ENCODE data around the gene DUSP11.
A peak's percentile ranks its signal among the peaks of the same experiment; 100 is the strongest.
"Not testable (repeated sequence)": the region's sequence is repeated elsewhere in the genome, so short reads cannot be mapped to it uniquely, and the experiment has no call there.

DUSP11 gene

DNA sequence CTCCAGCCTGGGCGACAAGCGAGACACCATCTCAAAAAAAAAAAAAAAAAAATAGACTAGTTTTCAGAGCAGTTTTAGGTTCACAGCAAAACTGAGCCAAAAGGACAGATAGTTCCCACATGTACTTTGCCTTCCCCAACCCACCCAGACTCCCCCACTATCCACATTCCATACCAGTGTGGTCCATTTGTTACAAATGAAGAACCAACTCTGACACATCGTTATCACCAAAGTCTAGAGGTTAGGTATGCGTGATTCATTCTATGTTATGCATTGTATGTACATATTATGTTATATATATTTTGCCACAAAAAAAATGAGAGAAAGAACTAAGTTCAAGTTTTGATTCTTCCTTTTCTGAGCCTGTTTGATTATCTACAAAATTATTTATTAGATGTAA is 3.5 kb downstream of the DUSP11 start:
- no peak for DNase-seq

DNA sequence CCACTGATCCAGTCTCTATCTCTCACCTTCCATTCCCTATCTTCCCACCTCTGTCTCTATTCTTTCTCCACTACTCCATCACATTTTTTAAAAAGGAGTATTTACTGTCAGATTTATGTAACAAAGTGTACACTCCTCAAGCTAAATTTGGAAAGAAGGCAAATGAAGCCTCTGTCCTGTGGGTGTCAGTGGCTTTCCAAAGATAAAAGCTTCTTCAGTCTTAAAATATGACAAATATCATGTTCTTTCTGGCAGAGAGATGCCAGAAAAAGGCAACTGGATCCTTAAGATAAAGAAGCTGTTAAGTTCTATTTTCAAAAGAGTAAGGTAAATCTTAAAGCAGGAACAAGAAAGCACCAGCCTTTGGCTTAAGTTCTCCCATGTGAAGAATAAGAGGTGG is 7.1 kb downstream of the DUSP11 start:
- peak in 1 of 56 donors; percentile 5 for DNase-seq

DNA sequence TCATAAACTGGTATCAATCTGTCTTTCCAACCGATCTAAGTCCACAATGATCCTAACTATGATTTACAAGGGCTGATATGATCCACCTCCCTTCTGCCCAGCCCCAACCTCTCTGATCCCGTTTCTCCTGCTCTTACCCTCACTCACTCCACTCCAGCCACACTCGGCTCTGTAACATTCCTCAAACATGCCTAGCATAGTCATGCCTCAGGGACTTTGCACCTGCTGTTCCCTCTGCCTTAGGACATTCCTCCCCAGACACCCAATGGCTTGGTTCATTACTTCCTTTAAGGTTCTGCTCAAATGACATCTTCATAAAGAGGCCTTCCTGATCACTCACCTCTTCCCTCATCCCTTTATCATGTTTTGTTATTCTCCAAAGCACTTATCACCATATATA is 9.2 kb downstream of the DUSP11 start:
- no peak for DNase-seq

DNA sequence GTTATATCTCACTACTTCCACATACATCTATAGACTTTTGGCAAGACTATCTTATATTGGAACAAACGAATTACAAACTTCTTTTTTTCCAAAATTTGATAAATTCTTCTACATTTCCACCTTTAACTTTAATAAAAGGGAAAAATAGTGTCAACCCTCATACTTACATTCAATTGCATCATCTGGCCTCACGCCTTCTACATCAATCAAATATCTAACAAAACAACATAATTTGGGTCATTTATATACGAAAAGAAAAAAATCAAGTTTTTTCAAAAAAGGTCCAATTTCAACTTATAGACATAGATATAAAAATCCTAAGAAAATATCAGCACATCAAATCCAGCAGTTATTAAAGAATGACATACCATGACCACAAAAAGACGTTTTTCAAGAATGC is 12.9 kb downstream of the DUSP11 start:
- DNase-seq = no peak

DNA sequence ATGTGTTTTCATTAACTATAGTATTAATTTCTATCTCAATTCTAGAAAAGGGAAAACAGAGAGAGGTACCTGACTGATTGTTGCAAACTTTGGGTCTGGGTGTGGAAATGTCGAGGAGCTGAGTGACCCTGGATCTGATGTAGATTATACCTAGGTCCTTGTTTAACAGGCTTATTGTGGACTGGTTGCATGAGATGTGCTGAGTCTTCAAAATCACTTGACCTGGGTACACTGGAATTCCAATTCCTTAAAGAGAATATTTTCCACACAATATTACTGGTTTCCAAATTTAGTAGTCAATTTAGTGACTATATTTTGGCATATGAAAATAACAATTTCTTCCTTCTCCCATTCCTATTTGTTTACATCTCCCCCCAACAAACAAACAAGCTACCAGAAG is 13.6 kb downstream of the DUSP11 start:
- no peak for DNase-seq

DNA sequence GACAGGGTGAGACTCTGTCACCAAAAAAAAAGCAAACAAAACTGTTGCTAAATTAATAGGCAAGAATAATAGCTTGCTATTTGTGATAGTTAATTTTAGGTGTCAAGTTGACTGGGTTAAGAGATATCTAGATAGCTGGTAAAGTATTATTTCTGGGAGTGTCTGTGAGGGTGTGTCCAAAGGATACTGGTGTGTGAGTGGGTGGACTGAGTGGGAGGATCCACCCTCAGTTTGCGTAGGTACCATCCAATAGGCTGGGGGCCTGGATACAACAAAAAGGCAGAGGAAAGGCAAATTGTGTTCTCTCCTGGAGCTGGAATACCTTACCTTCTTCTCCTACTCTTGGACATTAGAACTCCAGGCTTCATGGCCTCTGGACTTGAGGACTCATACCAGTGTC is 15.0 kb downstream of the DUSP11 start:
- no peak for DNase-seq

DNA sequence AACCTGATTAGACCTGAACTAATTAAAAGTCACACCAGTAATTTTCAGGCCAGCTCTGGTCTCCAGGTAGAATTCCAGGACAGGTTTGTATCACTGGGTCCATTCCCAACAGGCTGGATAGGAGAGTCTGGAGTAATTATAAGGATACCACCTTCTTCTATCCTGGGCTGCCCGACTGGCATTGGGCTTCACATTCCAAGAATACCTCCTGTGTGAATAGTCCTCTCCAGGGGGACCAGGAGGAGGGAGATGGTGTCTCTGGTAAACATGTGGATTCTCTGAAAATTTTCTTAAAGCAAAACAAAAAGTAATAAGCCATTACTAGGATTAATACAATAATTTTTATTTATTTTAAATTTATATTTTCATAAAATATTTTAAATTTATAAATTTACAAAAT is 17.3 kb downstream of the DUSP11 start:
- no peak for DNase-seq

DNA sequence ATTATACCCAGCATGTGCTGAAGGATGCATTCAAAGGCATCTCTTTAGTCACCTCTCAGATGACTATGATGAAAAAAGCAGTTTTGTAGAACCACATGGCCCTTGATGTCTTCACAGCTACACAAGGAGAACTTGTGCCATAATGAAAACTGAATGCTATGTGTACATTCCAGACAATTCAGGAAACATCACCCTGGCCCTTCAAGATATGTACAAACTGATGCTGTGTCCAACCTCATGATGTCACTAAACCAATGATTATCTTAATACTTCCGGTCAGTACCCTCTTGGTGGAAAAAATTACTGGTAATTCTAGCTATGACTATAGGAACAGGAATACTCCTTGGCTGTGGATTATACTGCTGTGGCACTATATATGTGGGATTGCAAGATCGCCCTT is 20.0 kb downstream of the DUSP11 start:
- no peak for DNase-seq

DNA sequence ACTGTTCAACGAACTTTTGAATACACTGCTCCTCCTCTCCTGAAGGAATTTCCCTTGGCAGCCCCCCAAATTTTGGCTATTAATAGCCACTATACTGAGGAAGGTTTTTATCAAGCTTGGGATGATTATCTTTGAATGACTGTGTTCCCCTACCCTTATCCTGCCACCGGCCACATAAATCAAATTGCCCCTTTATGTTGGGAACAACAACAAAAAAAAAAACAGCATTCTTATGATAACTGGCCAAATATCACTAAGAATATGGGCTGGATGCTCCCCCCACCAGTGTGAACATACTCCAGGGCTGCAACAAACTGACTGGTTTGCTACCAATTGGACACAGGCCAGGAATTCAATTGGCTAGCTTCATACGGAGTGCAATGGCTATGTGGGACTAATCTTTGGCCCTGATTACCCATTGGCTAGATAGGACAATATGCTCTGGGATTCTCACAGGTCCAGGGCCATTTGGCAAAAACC is 20.6 kb downstream of the DUSP11 start:
- DNase-seq = peak in 1 of 56 donors; percentile 20

DNA sequence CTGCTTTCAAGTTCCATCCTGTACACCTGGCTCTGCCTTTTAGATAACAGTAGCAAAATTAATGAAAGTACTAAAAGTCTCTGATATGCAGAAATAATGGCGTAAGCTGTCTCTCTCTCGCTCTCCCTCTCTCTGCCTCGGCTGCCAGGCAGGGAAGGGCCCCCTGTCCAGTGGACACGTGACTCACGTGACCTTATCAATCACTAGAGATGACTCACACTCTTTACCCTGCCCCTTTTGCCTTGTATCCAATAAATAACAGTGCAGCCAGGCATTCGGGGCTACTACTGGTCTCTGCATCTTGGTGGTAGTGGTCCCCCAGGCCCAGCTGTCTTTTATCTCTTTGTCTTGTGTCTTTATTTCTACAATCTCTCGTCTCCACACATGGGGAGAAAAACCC is 25.6 kb downstream of the DUSP11 start:
- DNase-seq = not testable (repeated sequence)

DNA sequence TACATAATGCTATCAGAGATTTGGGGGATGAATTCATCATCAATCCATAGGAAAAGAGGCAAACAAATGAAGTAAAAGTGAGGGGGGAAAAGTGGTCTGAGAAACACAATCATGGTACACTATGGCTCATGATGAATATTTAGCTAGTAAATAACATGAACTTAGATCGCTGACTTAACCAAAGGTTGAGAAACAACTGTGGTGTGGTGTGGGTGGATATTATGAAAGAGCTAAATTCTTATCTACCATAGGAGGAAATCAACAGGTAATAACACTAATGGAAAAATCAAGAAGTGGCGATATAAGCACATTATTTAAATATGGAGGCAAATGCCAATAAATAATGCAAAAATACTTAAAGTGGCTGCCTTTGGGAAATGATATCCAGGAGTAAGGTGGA is 30.6 kb downstream of the DUSP11 start:
- no peak for DNase-seq

DNA sequence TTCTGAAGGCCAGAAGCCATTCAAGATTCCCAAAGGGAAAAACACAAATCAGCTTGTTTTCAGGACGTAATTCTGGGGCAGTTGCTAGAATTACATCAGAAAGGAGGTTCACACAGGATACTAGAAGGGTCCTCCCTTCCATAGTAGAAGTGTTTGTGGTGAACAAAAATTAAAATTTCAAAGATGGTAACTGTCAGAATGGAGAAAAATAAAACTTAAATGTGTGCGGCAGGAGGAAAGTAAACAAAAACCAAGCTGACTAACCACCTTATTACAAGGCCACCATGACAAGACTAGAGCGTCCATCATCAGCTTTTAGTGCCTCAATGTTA is 33.1 kb downstream of the DUSP11 start:
- no peak for DNase-seq

DNA sequence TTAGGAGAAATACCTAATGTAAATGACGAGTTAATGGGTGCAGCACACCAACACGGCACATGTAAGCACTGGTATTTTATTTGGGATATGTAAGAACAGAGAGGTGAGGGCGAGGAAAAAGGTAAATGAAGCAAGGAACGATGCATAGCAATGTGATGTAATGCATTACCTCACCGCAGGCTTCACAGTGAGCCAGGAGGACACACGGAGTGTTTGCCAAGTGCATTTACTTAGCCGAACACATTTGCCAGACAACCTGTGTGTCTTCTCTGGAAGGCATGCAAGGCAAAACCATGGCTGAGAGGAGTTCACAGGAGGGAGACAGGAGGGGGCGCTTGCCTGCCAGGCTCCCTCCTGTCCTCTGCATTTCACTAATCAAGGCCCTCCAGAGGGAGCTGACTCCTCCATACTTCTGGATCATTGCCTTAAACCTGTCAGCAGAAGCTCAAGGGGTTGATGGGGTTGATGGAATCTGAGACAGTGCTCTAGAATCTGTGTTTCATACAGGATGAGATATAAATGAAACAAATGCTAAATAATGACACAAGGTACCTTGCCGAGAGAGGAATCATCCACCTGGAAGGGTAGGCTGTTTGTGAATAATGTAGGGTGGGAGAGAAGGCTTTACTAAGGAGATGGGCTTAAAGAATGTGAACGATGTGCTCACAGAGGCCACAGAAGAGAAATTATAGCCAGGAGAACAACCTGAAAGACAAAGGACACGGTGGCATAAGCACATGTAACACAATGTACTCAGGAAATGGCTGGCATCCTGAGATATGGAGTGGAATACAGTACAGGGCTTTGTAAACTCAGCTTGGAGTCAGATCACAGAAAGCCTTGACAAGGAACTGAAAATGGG is 33.7 kb downstream of the DUSP11 start:
- DNase-seq = no peak

DNA sequence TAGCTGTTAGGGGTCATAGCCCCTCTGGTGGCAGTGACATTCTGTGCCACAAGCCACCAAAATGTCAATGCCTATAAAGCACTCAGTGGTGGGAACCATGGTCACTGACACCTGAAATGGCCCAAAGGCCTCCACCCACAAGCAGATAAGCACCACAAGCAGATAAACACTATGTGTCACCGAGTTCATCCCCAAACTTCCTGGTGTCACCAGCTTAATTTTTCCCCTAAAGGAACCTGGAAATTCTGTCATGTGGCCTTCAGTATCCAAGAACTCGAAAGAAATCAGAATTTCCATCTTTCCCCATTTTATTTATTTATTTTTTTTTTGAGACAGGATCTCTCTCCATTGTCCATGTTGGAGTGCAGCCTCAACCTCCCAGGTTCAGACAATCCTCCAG is 39.1 kb downstream of the DUSP11 start:
- DNase-seq = no peak

DNA sequence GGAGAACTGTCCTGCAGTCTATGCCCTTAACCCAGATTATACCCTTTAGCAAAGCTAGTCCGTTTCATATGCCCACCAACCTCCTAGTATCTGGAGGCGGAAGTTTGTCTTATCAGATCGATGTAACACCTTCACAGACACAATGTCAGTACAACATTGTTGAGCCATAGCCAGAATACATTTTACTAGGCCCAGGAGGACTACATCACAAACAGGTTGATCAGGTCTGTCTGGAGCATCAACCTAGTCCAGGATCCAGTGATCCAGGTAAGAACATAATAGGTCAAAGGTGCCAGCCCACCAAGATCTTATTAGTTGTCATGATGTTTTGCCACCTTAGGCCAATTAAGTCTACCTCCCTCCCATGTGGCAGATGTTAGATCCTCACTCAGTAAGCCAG is 40.8 kb downstream of the DUSP11 start:
- DNase-seq = no peak

DNA sequence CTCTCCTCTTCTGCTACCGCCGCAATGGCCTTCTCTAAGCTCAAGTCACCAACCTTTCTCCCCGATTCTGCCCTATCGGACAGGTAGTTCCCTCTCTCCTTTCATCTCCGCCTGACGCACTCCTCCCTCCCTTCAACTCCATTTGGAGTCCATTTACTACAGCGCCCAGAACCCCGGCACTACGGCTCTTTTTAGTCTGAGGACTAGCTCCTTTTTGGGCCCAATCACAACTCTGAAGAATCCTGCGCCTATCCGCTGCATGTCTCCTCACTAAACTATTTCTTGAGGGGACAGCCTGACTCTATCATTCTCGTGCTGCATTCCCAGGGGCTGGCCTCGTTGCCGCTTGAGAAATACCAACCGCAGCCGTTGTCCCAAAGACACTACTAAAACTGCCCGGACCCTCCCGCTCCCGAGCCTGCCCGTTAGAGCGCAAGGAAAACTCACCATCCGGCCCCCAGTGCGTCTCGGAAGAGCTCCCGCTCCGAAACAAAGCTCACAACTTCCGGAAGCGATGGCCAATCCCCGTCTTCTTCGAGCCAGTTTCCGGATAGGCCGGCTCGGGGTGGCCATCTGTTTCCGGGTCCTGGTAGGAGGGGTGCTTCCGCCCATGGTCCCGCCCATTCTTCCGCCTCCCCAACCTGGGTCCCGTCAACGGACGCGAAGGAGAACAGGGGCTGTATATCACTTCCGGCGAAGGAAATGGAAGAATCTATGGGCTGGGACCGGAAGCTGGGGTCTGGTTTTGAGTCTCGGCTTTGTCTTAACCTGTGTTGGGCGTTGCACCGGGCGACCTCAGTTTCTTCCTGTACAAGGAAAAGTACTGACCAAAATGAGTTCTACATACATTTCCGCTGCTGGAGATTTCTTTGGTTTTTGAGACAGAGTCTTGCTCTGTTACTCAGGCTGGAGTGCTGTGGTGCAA is 42.8 kb downstream of the DUSP11 start, which contains the start of gene TPRKB:
TPRKB (minus strand) TSS at position 491 of the 925 bp plus-strand sequence. CDS start 2,776 bp downstream, outside the sequence.
- DNase-seq = peak; percentile 40 to 98 (median 92)

DNA sequence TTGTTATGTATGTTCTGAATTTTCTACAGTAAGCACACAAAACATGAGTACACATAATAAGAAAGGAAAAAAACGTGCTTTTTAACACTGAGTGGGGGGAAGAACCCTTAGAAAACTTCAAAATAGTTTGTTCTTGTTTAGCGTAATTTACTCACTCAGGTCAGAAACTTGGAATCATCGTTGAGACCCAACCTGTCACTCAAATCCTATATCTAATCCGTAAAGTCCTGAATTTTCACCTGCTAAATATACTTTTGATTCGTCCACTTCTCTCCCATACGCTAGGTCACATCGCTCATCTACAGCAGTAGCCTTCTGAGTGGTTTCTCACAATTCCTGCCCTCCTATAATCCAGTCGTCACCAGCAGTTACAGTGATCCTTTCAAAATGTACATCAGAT is 43.5 kb downstream of the DUSP11 start:
- no peak for DNase-seq

DNA sequence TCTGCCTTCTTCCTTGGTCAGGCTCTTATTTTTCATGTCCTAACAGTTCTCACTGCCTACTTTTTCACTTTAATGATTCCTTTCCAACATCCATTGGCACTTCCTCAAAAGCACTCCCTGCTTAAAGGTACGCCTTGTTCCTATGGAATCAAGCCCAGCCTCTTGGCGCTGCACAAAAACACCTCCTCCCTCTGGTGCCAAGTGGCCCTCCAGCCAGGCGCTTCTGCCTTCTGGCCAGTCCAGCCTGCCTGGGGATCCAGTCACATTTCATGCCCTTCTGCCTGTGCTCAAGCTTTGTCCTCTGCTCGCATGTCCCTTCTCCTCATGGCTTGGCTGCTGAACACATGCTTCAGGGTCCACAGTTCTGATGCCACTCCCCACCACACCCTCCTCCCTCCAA is 49.1 kb downstream of the DUSP11 start:
- peak in 3 of 56 donors; percentile 3 to 16 (median 10) for DNase-seq

DNA sequence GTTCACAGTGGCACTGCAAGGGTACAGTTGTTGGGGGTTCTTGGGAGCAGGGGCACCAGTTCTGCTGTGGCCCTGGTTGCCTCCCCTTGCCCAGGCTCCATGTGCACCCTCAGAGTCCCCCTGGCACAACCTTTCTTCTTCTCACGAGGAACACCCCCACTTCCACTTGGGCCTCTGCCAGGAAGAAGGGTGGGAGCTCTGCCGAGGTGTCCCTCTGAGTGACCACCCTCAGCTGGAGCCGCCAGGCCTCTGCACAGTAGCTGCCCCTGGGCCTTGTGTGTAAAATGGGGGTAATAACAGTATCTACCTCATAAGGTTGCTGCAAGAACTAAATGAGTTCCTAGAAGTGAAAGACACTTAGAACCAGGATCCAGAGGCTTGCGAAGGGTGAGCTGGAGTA is 51.2 kb downstream of the DUSP11 start:
- DNase-seq = no peak

DNA sequence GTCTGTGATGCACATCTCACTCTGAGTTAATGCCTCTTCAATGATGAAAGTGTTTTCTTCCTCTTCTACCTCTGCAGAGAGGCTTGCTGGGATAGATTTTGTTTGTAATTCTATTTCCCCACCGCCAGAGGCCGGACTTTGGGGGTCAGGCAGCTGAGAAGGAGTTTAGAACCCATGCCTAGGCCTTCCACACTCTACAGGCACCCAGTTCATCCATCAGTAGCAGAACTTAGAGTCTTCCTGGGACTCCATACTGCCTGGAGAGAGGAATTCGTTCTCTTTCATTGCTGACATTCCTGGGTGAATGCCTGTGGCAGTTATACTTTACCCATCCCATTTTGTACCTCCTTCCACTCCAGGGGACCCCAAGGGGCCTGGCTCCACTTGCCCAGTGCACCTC is 51.9 kb downstream of the DUSP11 start:
- DNase-seq = no peak

DNA sequence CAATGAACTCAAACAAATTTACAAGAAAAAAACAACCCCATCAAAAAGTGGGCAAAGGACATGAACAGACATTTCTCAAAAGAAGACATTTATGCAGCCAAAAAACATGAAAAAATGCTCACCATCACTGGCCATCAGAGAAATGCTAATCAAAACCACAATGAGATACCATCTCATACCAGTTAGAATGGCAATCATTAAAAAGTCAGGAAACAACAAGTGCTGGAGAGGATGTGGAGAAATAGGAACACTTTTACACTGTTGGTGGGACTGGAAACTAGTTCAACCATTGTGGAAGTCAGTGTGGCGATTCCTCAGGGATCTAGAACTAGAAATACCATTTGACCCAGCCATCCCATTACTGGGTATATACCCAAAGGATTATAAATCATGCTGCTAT is 53.2 kb downstream of the DUSP11 start:
- not testable (repeated sequence) for DNase-seq
